T-cell (primary cell): ENCODE results near the gene CTNND2. TPM values are rescaled to one million over a fixed set of nuclear protein-coding genes. Genes with fewer than 3 reads are reported as not detected.

ENCODE experiments used
- ATAC-seq, 4 experiments: fragments of 200-7000 bp in 3 of 4; fragments of 150-1000 bp in 1 of 4; cut with Tn5 transposase; replicated peaks in 1 of 4; 1 replicate in 3 of 4; 2 replicates in 1 of 4; pipeline ENCODE4 v1.10.0; 2021; ENCODE audit warnings: moderate library complexity in 3 of 4, mild to moderate bottlenecking in 2 of 4, moderate number of reproducible peaks in 1 of 4
- CTCF ChIA-PET, 2 donors: fragments of 300-600 bp; sonication (Branson Sonifier 250); formaldehyde crosslinking; loops; one replicate each; lab custom pipeline; 2022; ENCODE audit warnings: antibody characterized with exemption in 2 of 2; lab: Charles Lee
- POLR2A ChIA-PET, 2 donors: fragments of 300-600 bp; sonication (Branson Sonifier 250); formaldehyde crosslinking; loops; one replicate each; lab custom pipeline; 2022; ENCODE audit warnings: antibody characterized with exemption in 2 of 2; lab: Charles Lee
- DNase-seq, 35 experiments: peaks; one replicate each; pipeline versions ENCODE4 v3.0.0 to v3.0.0-alpha.2; 2013 to 2023
- H3K27ac ChIP-seq: one replicate; pipeline ENCODE4 v1.5.1; 2013; ENCODE audit warnings: low read length
- H3K27me3 ChIP-seq, 2 experiments: replicated peaks in 1 of 2; 1 replicate in 1 of 2; 2 replicates in 1 of 2; pipeline versions ENCODE4 v1.6.1 to v1.7.0; 2013; ENCODE audit warnings: low read length in 1 of 2, mixed read lengths in 1 of 2; ENCODE audit not compliant: control insufficient read depth in 2 of 2, insufficient read depth in 2 of 2; ENCODE audit errors: extremely low read depth in 1 of 2
- H3K36me3 ChIP-seq, 2 donors: 1 replicate in 1 of 2; 2 replicates in 1 of 2; pipeline versions ENCODE4 v1.6.1 to v1.7.0; 2013; ENCODE audit warnings: low read length in 1 of 2; ENCODE audit not compliant: control insufficient read depth in 2 of 2, insufficient read depth in 1 of 2; ENCODE audit errors: extremely low read depth in 1 of 2
- H3K4me1 ChIP-seq, 2 experiments: 1 replicate in 1 of 2; 2 replicates in 1 of 2; pipeline versions ENCODE4 v1.6.1 to v1.7.0; 2013; ENCODE audit warnings: low read length in 2 of 2, mixed read lengths in 1 of 2; ENCODE audit not compliant: insufficient read depth in 2 of 2, control insufficient read depth in 1 of 2; ENCODE audit errors: extremely low read depth in 1 of 2
- H3K4me3 ChIP-seq, 2 donors: 1 replicate in 1 of 2; 2 replicates in 1 of 2; pipeline versions ENCODE4 v1.5.1 to v1.7.0; 2013; ENCODE audit warnings: mild to moderate bottlenecking in 2 of 2, low read length in 1 of 2, moderate library complexity in 1 of 2; ENCODE audit not compliant: control insufficient read depth in 1 of 2; ENCODE audit errors: extremely low read depth in 1 of 2
- H3K9me3 ChIP-seq: 2 replicates; pipeline ENCODE4 v1.7.0; 2013
- H3K27ac Mint-ChIP-seq, 2 donors: one replicate each; pipeline ENCODE4 v1.8.0; 2020 to 2021; ENCODE audit warnings: mild to moderate bottlenecking in 2 of 2, mixed read lengths in 2 of 2
- H3K27me3 Mint-ChIP-seq, 2 donors: one replicate each; pipeline ENCODE4 v1.8.0; 2021 to 2022; ENCODE audit warnings: mixed read lengths in 2 of 2
- H3K36me3 Mint-ChIP-seq: one replicate; pipeline ENCODE4 v1.8.0; 2021; ENCODE audit warnings: mixed read lengths
- H3K4me1 Mint-ChIP-seq, 3 donors: one replicate each; pipeline ENCODE4 v1.8.0; 2020 to 2022; ENCODE audit warnings: mixed read lengths in 3 of 3, mild to moderate bottlenecking in 1 of 3
- H3K4me3 Mint-ChIP-seq, 3 donors: one replicate each; pipeline ENCODE4 v1.8.0; 2020 to 2022; ENCODE audit warnings: mild to moderate bottlenecking in 3 of 3, mixed read lengths in 3 of 3, moderate library complexity in 3 of 3
- H3K9me3 Mint-ChIP-seq, 3 donors: one replicate each; pipeline ENCODE4 v1.8.0; 2020 to 2022; ENCODE audit warnings: mixed read lengths in 3 of 3
- WGBS: methylation state at CpG from one replicate; pipeline ENCODE4 v1.1.5; 2013; ENCODE audit warnings: missing lambda C conversion rate; ENCODE audit not compliant: insufficient coverage; 5-methylcytosine and 5-hydroxymethylcytosine counted together
- total RNA-seq, 35 experiments: library from RNA in 6 of 35; stranded (reverse) in 6 of 35; fragments of 120-200 nt in 1 of 35; gene quantifications; one replicate each; pipeline versions ENCODE4 v1.2.1 to v1.2.4 and lab custom pipeline; 2013 to 2026

Gene CTNND2
- total RNA-seq, 5 donors from 2014 or later (not counting 1 experiment from before 2014, with no cell fraction given) = 0.22 TPM; not detected in 4

GRCh38 chr5:11172484-11172883, 731.8 kb downstream of the CTNND2 start:
- H3K4me1 Mint-ChIP-seq = peaks cover 5 to 6% (median 5%) of the 10 kb centered on the region in 3 donors
- ChIA-PET POLR2A (no interaction called here), CTCF (no interaction called here)
- no CpG with 5 or more reads among the region's 5 CpGs for WGBS
- H3K27ac Mint-ChIP-seq = no peak overlapping the region
- Histone ChIP-seq H3K9me3 (no peaks in the 10 kb centered on the region), H3K27ac (no peak overlapping the region), H3K27me3 (no peaks in the 10 kb centered on the region), H3K4me3 (no peak overlapping the region), H3K36me3 (no peaks in the 10 kb centered on the region), H3K4me1 (peaks cover 0 to 2% of the 10 kb centered on the region in 2 experiments)
- no peaks in the 10 kb centered on the region for H3K36me3 Mint-ChIP-seq
- peaks cover 2 to 7% of the 10 kb centered on the region in 2 donors for H3K27me3 Mint-ChIP-seq
- no peak overlapping the region for H3K4me3 Mint-ChIP-seq
- no peaks in the 10 kb centered on the region for H3K9me3 Mint-ChIP-seq
- DNase-seq (no peak), ATAC-seq (no peak)

DNA sequence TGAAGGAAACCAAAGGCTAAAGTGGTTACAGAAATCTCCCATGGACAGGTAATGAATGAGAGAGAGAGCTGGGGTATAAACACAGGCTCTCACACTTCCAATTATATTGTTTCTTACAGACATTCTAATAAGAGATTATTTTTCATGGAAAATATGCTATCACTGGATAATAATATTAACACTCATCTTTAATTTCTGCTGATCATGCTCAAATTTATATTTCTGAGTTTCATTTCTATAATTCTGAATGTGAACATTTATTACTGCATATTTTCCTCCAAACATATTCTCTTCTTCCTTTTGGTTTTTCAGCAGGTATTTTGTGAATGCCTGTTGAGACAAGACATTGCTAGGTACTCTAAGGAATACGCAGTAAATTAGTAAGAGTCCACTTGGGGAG, 733.0 kb downstream of the CTNND2 start:
- Mint-ChIP-seq H3K27me3 (peaks cover 2 to 7% of the 10 kb centered on the region in 2 donors), H3K9me3 (no peaks in the 10 kb centered on the region), H3K4me1 (peaks cover 5 to 6% (median 5%) of the 10 kb centered on the region in 3 donors), H3K36me3 (no peaks in the 10 kb centered on the region), H3K4me3 (no peak overlapping the region), H3K27ac (no peak overlapping the region)
- no CpG with 5 or more reads among the region's 1 CpG for WGBS
- peaks cover 0 to 2% of the 10 kb centered on the region in 2 experiments for H3K4me1 ChIP-seq
- no peaks in the 10 kb centered on the region for H3K36me3 ChIP-seq
- no peaks in the 10 kb centered on the region for H3K9me3 ChIP-seq
- ATAC-seq (no peak), DNase-seq (no peak)
- CTCF ChIA-PET = no interaction called here
- H3K4me3 ChIP-seq = no peak overlapping the region
- H3K27me3 ChIP-seq = no peaks in the 10 kb centered on the region
- POLR2A ChIA-PET = no interaction called here
- H3K27ac ChIP-seq = no peak overlapping the region

GRCh38 chr5:11166923-11167322, 737.3 kb downstream of the CTNND2 start:
- no peaks in the 10 kb centered on the region for H3K4me1 ChIP-seq
- 43% methylated on average over 1 of the region's 7 CpGs for WGBS
- ChIA-PET POLR2A (no interaction called here), CTCF (no interaction called here)
- H3K4me1 Mint-ChIP-seq = no peaks in the 10 kb centered on the region
- DNase-seq = no peak
- peaks cover 0 to 12% of the 10 kb centered on the region in 2 donors for H3K27me3 Mint-ChIP-seq
- H3K36me3 Mint-ChIP-seq = no peaks in the 10 kb centered on the region
- no peaks in the 10 kb centered on the region for H3K27me3 ChIP-seq
- no peaks in the 10 kb centered on the region for H3K9me3 ChIP-seq
- H3K4me3 ChIP-seq = no peak overlapping the region
- no peak overlapping the region for H3K27ac ChIP-seq
- no peaks in the 10 kb centered on the region for H3K9me3 Mint-ChIP-seq
- ATAC-seq = no peak
- H3K4me3 Mint-ChIP-seq = no peak overlapping the region
- no peaks in the 10 kb centered on the region for H3K36me3 ChIP-seq
- H3K27ac Mint-ChIP-seq = no peak overlapping the region

- CTCF ChIA-PET = no interaction called here
- Mint-ChIP-seq H3K27me3 (peaks cover 0 to 5% of the 10 kb centered on the region in 2 donors), H3K36me3 (no peaks in the 10 kb centered on the region), H3K27ac (no peak overlapping the region), H3K9me3 (no peaks in the 10 kb centered on the region), H3K4me3 (no peak overlapping the region), H3K4me1 (no peaks in the 10 kb centered on the region)
- no peak overlapping the region for H3K27ac ChIP-seq
- POLR2A ChIA-PET = no interaction called here
- no peaks in the 10 kb centered on the region for H3K9me3 ChIP-seq
- H3K36me3 ChIP-seq = no peaks in the 10 kb centered on the region
- no peaks in the 10 kb centered on the region for H3K27me3 ChIP-seq
- WGBS = 94% methylated on average over 2 of the region's 6 CpGs
- no peak overlapping the region for H3K4me3 ChIP-seq
- no peak for ATAC-seq
- DNase-seq = no peak
- no peaks in the 10 kb centered on the region for H3K4me1 ChIP-seq
These were observed 739.5 kb downstream of the CTNND2 start for GRCh38 chr5:11164531-11165294.

DNA sequence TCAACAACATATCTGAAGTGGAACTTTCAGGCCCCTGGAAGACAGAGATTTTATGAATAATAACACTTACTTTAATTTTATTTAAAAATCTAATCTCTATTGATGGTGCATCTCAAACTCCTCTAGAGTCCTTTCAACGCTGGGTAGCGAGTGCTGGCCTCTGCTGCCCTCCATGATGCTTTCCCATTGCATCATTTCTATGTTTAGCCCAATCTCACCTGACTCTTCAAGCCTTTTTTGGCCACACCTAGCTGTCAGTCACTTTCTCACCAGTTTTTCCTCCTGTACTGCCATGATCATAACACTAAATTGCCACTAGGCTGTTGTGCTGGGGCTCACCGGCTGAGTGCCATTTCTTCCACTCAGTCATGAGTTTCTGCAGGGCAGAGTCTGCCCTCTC, 747.1 kb downstream of the CTNND2 start:
- Histone ChIP-seq H3K4me1 (no peaks in the 10 kb centered on the region), H3K36me3 (no peaks in the 10 kb centered on the region), H3K27me3 (no peaks in the 10 kb centered on the region), H3K9me3 (no peaks in the 10 kb centered on the region), H3K27ac (no peak overlapping the region), H3K4me3 (no peak overlapping the region)
- ChIA-PET CTCF (no interaction called here), POLR2A (no interaction called here)
- no peak for DNase-seq
- Mint-ChIP-seq H3K36me3 (no peaks in the 10 kb centered on the region), H3K4me3 (no peak overlapping the region), H3K27ac (no peak overlapping the region), H3K4me1 (no peaks in the 10 kb centered on the region), H3K27me3 (peaks cover 0 to 4% of the 10 kb centered on the region in 2 donors), H3K9me3 (no peaks in the 10 kb centered on the region)
- no peak for ATAC-seq
- WGBS = 93% methylated on average over 3 of the region's 3 CpGs

- no peak overlapping the region for H3K4me3 ChIP-seq
- H3K9me3 Mint-ChIP-seq = no peaks in the 10 kb centered on the region
- H3K27ac ChIP-seq = no peak overlapping the region
- H3K27me3 ChIP-seq = no peaks in the 10 kb centered on the region
- no peak for ATAC-seq
- no peak overlapping the region for H3K4me3 Mint-ChIP-seq
- no peaks in the 10 kb centered on the region for H3K36me3 ChIP-seq
- H3K27ac Mint-ChIP-seq = no peak overlapping the region
- peaks cover 0 to 3% of the 10 kb centered on the region in 2 donors for H3K27me3 Mint-ChIP-seq
- no peaks in the 10 kb centered on the region for H3K9me3 ChIP-seq
- H3K4me1 Mint-ChIP-seq = no peaks in the 10 kb centered on the region
- no peaks in the 10 kb centered on the region for H3K4me1 ChIP-seq
- 96% methylated on average over 4 of the region's 12 CpGs for WGBS
- no peaks in the 10 kb centered on the region for H3K36me3 Mint-ChIP-seq
- no peak for DNase-seq
- ChIA-PET POLR2A (no interaction called here), CTCF (no interaction called here)
These were observed 750.4 kb downstream of the CTNND2 start for GRCh38 chr5:11153670-11154382.
